ENCODE results near the gene THSD4. TPM values are rescaled to one million over a fixed set of nuclear protein-coding genes. Genes with fewer than 3 reads are reported as not detected.
A peak's percentile ranks its signal among the peaks of the same experiment; 100 is the strongest.

The THSD4 gene
- polyA plus RNA-seq, 1 experiment: 45.8 TPM

DNA sequence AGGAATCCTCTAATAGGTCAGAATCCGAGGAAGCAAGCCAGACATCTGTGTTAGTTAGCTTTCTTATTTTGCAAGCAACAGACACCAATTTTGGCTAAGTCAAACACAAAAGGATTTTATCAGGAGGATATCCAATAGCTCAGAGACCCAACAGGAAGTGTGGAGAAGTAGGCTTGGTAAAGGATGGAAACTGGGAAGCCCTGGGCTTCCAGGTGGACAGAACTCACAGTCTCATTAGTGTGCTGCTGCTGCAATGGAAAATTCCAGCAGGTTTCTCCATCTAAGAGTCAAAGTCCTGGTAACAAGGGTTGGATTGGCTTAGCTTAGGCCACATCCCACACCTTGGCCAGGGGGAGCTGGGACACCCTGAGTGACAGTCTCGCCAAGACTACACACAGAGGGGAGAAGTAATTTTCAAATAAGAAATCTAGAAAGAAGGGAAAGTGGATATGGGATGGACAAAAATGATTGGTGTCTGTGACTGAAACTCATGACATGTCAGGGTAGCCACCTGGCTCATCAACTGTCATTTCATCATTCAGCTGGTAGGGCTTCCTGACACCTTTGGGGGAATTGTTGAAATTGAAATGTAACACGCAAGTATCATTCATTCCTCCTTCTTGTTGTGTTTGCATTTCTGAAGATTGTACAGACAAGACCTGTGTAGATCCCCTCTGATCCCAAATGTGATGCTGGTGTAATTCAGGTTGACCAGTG is 158.6 kb downstream of the THSD4 start:
- TF ChIP-seq, protein P1, sequence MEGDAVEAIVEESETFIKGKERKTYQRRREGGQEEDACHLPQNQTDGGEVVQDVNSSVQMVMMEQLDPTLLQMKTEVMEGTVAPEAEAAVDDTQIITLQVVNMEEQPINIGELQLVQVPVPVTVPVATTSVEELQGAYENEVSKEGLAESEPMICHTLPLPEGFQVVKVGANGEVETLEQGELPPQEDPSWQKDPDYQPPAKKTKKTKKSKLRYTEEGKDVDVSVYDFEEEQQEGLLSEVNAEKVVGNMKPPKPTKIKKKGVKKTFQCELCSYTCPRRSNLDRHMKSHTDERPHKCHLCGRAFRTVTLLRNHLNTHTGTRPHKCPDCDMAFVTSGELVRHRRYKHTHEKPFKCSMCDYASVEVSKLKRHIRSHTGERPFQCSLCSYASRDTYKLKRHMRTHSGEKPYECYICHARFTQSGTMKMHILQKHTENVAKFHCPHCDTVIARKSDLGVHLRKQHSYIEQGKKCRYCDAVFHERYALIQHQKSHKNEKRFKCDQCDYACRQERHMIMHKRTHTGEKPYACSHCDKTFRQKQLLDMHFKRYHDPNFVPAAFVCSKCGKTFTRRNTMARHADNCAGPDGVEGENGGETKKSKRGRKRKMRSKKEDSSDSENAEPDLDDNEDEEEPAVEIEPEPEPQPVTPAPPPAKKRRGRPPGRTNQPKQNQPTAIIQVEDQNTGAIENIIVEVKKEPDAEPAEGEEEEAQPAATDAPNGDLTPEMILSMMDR (IDR thresholded peaks at IDR 0.05; ENCODE audit: low read depth, low read length): no peak
- CTCF ChIA-PET: no interaction called here
- no peak for DNase-seq (ENCODE audit: low read depth, low spot score)
- POLR2A ChIA-PET: no interaction called here
- Histone ChIP-seq H3K27me3 (ENCODE audit: control insufficient read depth, insufficient read depth, low read length) (no peaks in the 10 kb centered on the region), H3K27ac (ENCODE audit: low read depth, low read length) (peak overlapping the region; percentile 40), H3K4me3 (ENCODE audit: low read depth, low read length) (no peak overlapping the region), H3K9me3 (ENCODE audit: control insufficient read depth, insufficient read depth, low read length) (no peaks in the 10 kb centered on the region)

DNA sequence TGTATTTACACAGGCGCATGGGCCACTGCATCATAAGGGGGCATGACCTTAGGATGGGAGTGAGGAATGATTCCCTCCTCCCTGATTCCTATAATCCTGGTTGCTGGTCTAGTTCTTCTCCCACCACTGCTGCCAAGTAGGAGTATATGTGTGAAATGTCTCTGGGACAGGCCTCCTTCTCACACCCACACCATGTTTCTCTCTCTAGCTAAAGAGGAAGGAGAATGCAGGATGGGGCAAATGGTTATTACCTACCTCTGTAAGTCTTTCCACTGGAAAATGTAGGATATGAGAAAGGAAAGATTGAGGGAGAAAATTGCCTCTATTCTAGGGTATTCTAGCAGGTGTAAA is 159.2 kb downstream of the THSD4 start:
- TF ChIP-seq, protein P1 (IDR thresholded peaks at IDR 0.05; ENCODE audit: low read depth, low read length): no peak
- Histone ChIP-seq H3K4me3 (ENCODE audit: low read depth, low read length) (no peak overlapping the region), H3K27ac (ENCODE audit: low read depth, low read length) (peak overlapping the region; percentile 40), H3K27me3 (ENCODE audit: control insufficient read depth, insufficient read depth, low read length) (no peaks in the 10 kb centered on the region), H3K9me3 (ENCODE audit: control insufficient read depth, insufficient read depth, low read length) (no peaks in the 10 kb centered on the region)
- POLR2A ChIA-PET: interaction anchor here (1.3 kb wide), 1 partner anchor 21 kb away, joined by 7 read pairs; no protein-coding TSS in a partner anchor
- CTCF ChIA-PET: interaction anchor here (0.6 kb wide), 1 partner anchor 60 kb away, joined by 3 read pairs; no protein-coding TSS in a partner anchor
- no peak for DNase-seq (ENCODE audit: low read depth, low spot score)

DNA sequence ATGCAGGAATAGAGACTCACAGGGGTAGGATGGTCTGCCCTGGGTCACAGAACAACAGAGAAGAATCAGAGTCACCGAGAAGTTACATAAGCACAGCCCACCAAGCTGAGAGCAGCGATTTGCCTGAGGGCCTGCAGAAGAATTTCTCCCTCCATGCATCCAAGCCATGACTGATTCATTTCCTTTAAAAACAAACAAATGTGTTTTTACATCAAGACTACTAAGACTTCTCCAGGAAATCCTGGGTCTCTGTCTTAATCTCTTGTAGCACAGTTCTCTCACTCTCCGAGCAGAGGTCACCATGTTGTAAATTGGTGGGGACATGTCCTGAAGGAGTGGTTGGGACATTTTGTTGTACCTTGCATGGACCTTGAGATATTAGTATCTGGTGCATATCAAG is 159.8 kb downstream of the THSD4 start:
- Histone ChIP-seq H3K4me3 (ENCODE audit: low read depth, low read length) (no peak overlapping the region), H3K27ac (ENCODE audit: low read depth, low read length) (peak overlapping the region; percentile 49), H3K27me3 (ENCODE audit: control insufficient read depth, insufficient read depth, low read length) (no peaks in the 10 kb centered on the region), H3K9me3 (ENCODE audit: control insufficient read depth, insufficient read depth, low read length) (no peaks in the 10 kb centered on the region)
- peak; percentile 60 for DNase-seq (ENCODE audit: low read depth, low spot score)
- POLR2A ChIA-PET: interaction anchor here (1.3 kb wide), 1 partner anchor 21 kb away, joined by 7 read pairs; no protein-coding TSS in a partner anchor
- TF ChIP-seq, protein P1 (IDR thresholded peaks at IDR 0.05; ENCODE audit: low read depth, low read length): no peak
- CTCF ChIA-PET: interaction anchor here (0.6 kb wide), 1 partner anchor 61 kb away, joined by 3 read pairs; no protein-coding TSS in a partner anchor

DNA sequence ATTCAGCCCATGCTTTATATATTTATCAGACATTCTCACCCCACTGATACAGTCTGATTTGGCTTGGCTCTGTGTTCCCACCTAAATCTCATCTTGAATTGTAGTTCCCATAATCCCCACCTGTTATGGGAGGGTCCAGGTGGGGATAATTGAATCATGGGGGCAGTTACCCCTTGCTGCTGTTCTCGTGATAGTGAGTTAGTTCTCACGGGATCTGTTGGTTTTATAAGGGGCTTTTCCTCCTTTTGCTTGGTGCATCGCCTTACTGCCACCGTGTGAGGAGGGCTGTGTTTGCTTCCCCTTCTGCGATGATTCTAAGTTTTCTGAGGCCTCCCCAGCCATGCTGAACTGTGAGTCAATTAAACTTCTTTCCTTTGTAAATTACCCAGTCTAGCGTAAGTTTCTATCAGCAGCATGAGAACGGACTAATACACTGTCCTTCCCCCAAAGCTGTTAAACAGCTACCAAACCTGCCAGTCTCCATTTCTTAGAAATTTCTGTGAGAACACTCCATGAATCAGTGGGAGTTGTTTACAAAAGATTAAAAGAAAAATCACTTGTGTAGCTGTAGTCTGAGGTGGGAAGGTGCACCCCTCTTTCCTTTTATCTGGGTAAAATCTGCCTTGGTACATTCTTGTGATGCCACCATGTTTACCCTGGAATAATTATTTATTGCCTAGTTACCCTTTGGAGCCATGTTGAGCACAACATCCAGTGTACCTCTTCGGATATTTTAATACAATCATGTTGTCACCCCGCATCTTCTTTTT is 160.5 kb downstream of the THSD4 start:
- ChIA-PET CTCF (no interaction called here), POLR2A (interaction anchor here (1.3 kb wide), 1 partner anchor 20 kb away, joined by 7 read pairs; no protein-coding TSS in a partner anchor)
- DNase-seq (ENCODE audit: low read depth, low spot score): no peak
- Histone ChIP-seq H3K27me3 (ENCODE audit: control insufficient read depth, insufficient read depth, low read length) (no peaks in the 10 kb centered on the region), H3K4me3 (ENCODE audit: low read depth, low read length) (no peak overlapping the region), H3K9me3 (ENCODE audit: control insufficient read depth, insufficient read depth, low read length) (no peaks in the 10 kb centered on the region), H3K27ac (ENCODE audit: low read depth, low read length) (no peak overlapping the region)
- TF ChIP-seq, protein P1 (IDR thresholded peaks at IDR 0.05; ENCODE audit: low read depth, low read length): no peak

DNA sequence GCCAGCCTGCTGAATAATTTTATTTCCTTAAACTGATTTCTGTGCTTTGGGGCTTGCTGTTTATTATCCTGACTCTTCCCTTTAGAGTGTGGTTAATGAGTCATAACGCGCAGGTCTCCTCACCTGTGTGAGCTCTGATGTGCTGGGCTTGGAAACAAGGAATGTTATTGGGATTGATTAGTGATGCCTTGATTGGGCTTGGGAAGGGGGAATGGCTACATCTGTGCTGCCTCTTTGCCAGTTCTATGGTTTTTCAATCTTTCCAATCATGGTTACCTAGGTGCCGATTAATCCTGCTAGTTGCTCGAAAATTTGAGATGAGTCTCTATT is 161.0 kb downstream of the THSD4 start:
- TF ChIP-seq, protein P1 (IDR thresholded peaks at IDR 0.05; ENCODE audit: low read depth, low read length): no peak
- DNase-seq (ENCODE audit: low read depth, low spot score): no peak
- no peaks in the 10 kb centered on the region for H3K27me3 ChIP-seq (ENCODE audit: control insufficient read depth, insufficient read depth, low read length)
- ChIA-PET CTCF (no interaction called here), POLR2A (no interaction called here)
- H3K27ac ChIP-seq (ENCODE audit: low read depth, low read length): no peak overlapping the region
- H3K4me3 ChIP-seq (ENCODE audit: low read depth, low read length): no peak overlapping the region
- H3K9me3 ChIP-seq (ENCODE audit: control insufficient read depth, insufficient read depth, low read length): no peaks in the 10 kb centered on the region

All from AG04450 (cell line).